ACC112 (cell line): ENCODE data around the gene CD74.

Source experiments
- H2AFZ ChIP-seq: fragments of 200-600 bp; sonication (generic); one replicate; pipeline ENCODE4 v1.6.0; 2017; ENCODE audit warnings: antibody characterized with exemption, low read length; ENCODE audit not compliant: unreplicated experiment
- H3K27ac ChIP-seq: fragments of 200-600 bp; sonication (generic); 2 replicates; pipeline ENCODE4 v1.5.1; 2014; ENCODE audit warnings: low read depth, mild to moderate bottlenecking, antibody characterized with exemption, low read length, moderate library complexity
- H3K27me3 ChIP-seq: fragments of 200-600 bp; sonication (generic); 2 replicates; pipeline ENCODE4 v1.6.1; 2014; ENCODE audit warnings: mild to moderate bottlenecking, antibody characterized with exemption, low read length, moderate library complexity, mixed read lengths; ENCODE audit not compliant: insufficient read depth
- H3K36me3 ChIP-seq: fragments of 200-600 bp; sonication (generic); 2 replicates; pipeline ENCODE4 v1.6.1; 2016; ENCODE audit warnings: mild to moderate bottlenecking, antibody characterized with exemption, low read length, moderate library complexity, mixed read lengths; ENCODE audit not compliant: insufficient read depth
- H3K4me1 ChIP-seq: fragments of 200-600 bp; sonication (generic); one replicate; pipeline ENCODE4 v1.6.1; 2016; ENCODE audit warnings: low read length, mixed read lengths; ENCODE audit not compliant: insufficient read depth, unreplicated experiment, control insufficient read depth
- H3K4me3 ChIP-seq: fragments of 200-600 bp; sonication (generic); 2 replicates; pipeline ENCODE4 v1.5.1; 2014; ENCODE audit warnings: mild to moderate bottlenecking, low read depth, low read length
- H3K79me2 ChIP-seq: fragments of 200-600 bp; sonication (generic); one replicate; pipeline ENCODE4 v1.6.0; 2016; ENCODE audit warnings: low read length; ENCODE audit not compliant: control insufficient read depth, unreplicated experiment, insufficient read depth

CD74 gene

GRCh38 chr5:150407096-150407720 is 5.5 kb downstream of the CD74 start:
- H3K4me3 ChIP-seq, result no peak overlapping the region
- H3K79me2 ChIP-seq, result no peaks in the 10 kb centered on the region
- peaks cover 4% of the 10 kb centered on the region for H3K4me1 ChIP-seq
- no peaks in the 10 kb centered on the region for H3K36me3 ChIP-seq
- no peak overlapping the region for H2AFZ ChIP-seq
- H3K27me3 ChIP-seq, result no peaks in the 10 kb centered on the region
- no peak overlapping the region for H3K27ac ChIP-seq

GRCh38 chr5:150406723-150407095 is 6.0 kb downstream of the CD74 start:
- Histone ChIP-seq H3K36me3 (no peaks in the 10 kb centered on the region), H3K4me3 (no peak overlapping the region), H3K79me2 (no peaks in the 10 kb centered on the region), H3K27ac (no peak overlapping the region), H2AFZ (no peak overlapping the region), H3K27me3 (no peaks in the 10 kb centered on the region), H3K4me1 (peaks cover 4% of the 10 kb centered on the region)

GRCh38 chr5:150406103-150406722 is 6.5 kb downstream of the CD74 start:
- Histone ChIP-seq H3K4me1 (peaks cover 4% of the 10 kb centered on the region), H3K36me3 (no peaks in the 10 kb centered on the region)

GRCh38 chr5:150404941-150405816 is 7.5 kb downstream of the CD74 start:
- Histone ChIP-seq H2AFZ (no peak overlapping the region), H3K79me2 (no peaks in the 10 kb centered on the region), H3K36me3 (peaks cover 5% of the 10 kb centered on the region; the same call in 1 of the 2 replicates), H3K27ac (no peak overlapping the region), H3K4me1 (no peaks in the 10 kb centered on the region), H3K27me3 (no peaks in the 10 kb centered on the region), H3K4me3 (no peak overlapping the region)

More at GRCh38 chr5:150406103-150406722, 6.5 kb downstream of the CD74 start:
- H3K27me3 ChIP-seq, result no peaks in the 10 kb centered on the region
- no peak overlapping the region for H3K27ac ChIP-seq
- no peak overlapping the region for H3K4me3 ChIP-seq
- no peak overlapping the region for H2AFZ ChIP-seq
- H3K79me2 ChIP-seq, result no peaks in the 10 kb centered on the region

GRCh38 chr5:150404535-150404934 is 8.2 kb downstream of the CD74 start:
- Histone ChIP-seq H3K27ac (no peak overlapping the region), H3K4me1 (no peaks in the 10 kb centered on the region)

GRCh38 chr5:150404121-150404520 is 8.6 kb downstream of the CD74 start:
- Histone ChIP-seq H2AFZ (no peak overlapping the region), H3K27me3 (no peaks in the 10 kb centered on the region), H3K4me1 (no peaks in the 10 kb centered on the region), H3K36me3 (peaks cover 9% of the 10 kb centered on the region; the same call in 1 of the 2 replicates), H3K79me2 (no peaks in the 10 kb centered on the region), H3K4me3 (no peak overlapping the region), H3K27ac (no peak overlapping the region)

More at GRCh38 chr5:150404535-150404934, 8.2 kb downstream of the CD74 start:
- Histone ChIP-seq H2AFZ (no peak overlapping the region), H3K4me3 (no peak overlapping the region), H3K79me2 (no peaks in the 10 kb centered on the region), H3K27me3 (no peaks in the 10 kb centered on the region), H3K36me3 (peaks cover 7% of the 10 kb centered on the region; the same call in 1 of the 2 replicates)

- Histone ChIP-seq H3K79me2 (no peaks in the 10 kb centered on the region), H3K4me3 (no peak overlapping the region), H3K36me3 (peaks cover 9% of the 10 kb centered on the region; the same call in 1 of the 2 replicates), H3K4me1 (no peaks in the 10 kb centered on the region), H3K27me3 (no peaks in the 10 kb centered on the region), H2AFZ (no peak overlapping the region), H3K27ac (no peak overlapping the region)
These were observed 9.8 kb downstream of the CD74 start for GRCh38 chr5:150402901-150403342.

- Histone ChIP-seq H3K79me2 (no peaks in the 10 kb centered on the region), H3K27me3 (no peaks in the 10 kb centered on the region), H3K4me1 (no peaks in the 10 kb centered on the region), H3K27ac (no peak overlapping the region), H3K4me3 (no peak overlapping the region), H3K36me3 (peaks cover 11% of the 10 kb centered on the region; the same call in 1 of the 2 replicates), H2AFZ (no peak overlapping the region)
These were observed 10.4 kb downstream of the CD74 start for GRCh38 chr5:150402229-150402773.

GRCh38 chr5:150401376-150402228 is 11.1 kb downstream of the CD74 start:
- H3K79me2 ChIP-seq, result no peaks in the 10 kb centered on the region
- no peaks in the 10 kb centered on the region for H3K4me1 ChIP-seq
- no peak overlapping the region for H3K27ac ChIP-seq
- no peak overlapping the region for H3K4me3 ChIP-seq
- H3K27me3 ChIP-seq, result no peaks in the 10 kb centered on the region
- H2AFZ ChIP-seq, result no peak overlapping the region
- H3K36me3 ChIP-seq, result peaks cover 13% of the 10 kb centered on the region; the same call in 1 of the 2 replicates

- H3K4me1 ChIP-seq, result no peaks in the 10 kb centered on the region
- H3K36me3 ChIP-seq, result peaks cover 18% of the 10 kb centered on the region; the same call in 1 of the 2 replicates
- H3K27me3 ChIP-seq, result no peaks in the 10 kb centered on the region
- no peak overlapping the region for H3K4me3 ChIP-seq
- H2AFZ ChIP-seq, result no peak overlapping the region
- no peak overlapping the region for H3K27ac ChIP-seq
- H3K79me2 ChIP-seq, result no peaks in the 10 kb centered on the region
These were observed 11.7 kb downstream of the CD74 start for GRCh38 chr5:150401076-150401375.
